Stimulated activated CD8-positive, alpha-beta memory T cell treated with anti-CD3 and anti-CD28 coated beads, Interleukin-12 subunit alpha, Interleukin-12 subunit beta, amount 100 ng/mL, for 4 hours (primary cell): Measurements from ENCODE around the gene WNT1.

Experiments
- DNase-seq: peaks from one replicate; pipeline ENCODE4 v3.0.0-alpha.2; 2020; ENCODE audit warnings: low read depth

WNT1 gene

DNA sequence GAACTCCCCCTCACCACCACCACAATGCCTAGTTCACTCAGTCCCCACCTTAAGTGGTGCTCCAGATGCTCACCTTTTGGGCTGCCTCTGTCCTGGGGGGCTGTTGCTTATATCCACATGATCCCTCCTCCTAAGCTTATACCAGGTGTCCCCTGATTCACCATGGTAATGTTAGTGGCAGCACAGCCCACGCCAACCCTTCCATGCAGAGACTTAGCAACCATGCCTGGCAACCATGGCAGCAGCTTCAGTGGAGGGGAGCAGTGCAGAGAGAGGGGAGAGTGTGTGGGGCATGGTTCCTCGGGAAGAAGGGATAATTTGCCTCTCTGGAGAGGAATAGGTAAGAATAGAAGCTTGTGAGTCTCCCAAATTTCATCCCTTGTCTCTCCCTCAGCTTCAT lies 22.2 kb downstream of the WNT1 start:
- no peak for DNase-seq

DNA sequence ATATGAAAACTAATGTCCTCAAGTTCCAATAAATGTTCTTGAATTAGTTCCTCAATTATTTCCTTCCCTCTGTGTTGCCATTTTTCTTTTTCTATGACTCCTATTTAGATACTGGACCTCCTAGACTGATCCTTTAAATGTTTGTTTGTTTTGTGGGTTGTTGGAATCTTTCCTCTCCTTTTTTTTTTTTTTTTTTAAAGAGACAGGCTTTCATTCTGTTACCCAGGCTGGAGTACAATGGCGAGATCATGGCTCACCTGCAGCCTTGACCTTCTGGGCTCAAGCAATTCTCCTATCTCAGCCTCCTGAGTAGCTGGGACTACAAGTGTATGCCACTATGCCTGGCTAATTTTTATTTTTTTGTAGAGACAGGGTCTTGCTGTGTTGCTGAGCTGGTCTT lies 30.8 kb downstream of the WNT1 start:
- no peak for DNase-seq

DNA sequence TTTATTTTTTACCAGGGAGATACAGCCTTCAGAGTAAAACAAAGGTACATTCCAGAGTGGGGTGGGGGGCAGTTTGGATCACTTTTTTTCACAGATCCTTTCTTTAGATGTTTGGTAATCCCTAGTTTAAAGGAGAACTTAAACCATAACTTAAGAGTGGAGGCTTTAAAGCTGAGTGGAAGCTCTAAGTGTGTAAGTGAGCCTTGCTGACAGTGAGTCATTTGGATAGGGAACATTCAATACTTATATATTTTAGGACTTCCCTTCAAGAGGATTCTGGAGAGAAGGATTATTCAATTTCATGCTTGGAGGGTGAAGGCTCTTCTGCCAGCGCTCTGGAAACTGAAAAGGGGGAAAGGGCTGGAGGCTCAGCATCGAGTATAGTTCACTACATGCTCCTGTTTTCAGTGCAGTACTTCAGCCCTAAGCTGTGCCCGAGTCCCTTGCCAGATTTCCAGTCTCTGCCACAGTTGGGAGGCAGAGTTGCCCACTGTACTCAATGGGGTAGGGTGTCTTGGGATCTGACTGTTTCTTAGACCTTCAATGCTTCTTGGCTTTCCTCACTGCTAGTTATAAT lies 32.1 kb downstream of the WNT1 start:
- no peak for DNase-seq

DNA sequence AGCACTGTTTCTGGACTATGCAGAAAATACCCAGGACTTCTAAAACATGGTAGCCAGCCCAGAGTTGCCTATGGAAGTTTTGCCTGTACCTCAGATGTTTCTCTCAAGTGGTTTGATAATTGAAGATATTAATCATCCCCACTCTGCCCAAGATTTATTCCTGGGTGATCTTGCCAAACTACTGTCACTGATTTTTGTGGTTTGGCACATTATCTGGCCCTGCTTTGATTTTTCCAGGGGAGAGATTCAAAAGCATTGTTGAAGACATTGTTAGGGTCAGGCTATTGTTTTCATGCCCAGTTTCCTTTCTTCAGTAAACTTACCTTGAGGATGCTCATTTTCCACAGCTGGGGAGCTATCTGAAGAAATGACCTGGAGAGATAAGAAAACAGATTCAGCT lies 34.6 kb downstream of the WNT1 start:
- no peak for DNase-seq

DNA sequence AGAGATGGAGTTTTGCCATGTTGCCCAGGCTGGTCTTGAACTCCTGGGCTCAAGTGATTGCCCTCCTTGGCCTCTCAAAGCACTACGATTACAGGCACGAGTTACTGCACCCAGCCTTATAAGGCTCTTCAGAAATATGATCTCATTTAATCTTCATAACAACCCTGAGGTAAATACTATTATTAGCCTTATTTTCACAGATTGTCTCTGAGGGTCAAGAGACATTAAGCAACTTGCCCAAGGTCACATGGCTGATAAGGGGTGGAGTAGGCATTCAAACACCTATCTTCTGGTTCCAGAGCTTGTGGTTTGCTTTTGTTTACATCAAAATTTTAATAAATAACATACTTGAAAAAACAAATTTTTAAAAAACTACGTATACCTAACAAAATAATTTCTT lies 35.3 kb downstream of the WNT1 start:
- DNase-seq = no peak

DNA sequence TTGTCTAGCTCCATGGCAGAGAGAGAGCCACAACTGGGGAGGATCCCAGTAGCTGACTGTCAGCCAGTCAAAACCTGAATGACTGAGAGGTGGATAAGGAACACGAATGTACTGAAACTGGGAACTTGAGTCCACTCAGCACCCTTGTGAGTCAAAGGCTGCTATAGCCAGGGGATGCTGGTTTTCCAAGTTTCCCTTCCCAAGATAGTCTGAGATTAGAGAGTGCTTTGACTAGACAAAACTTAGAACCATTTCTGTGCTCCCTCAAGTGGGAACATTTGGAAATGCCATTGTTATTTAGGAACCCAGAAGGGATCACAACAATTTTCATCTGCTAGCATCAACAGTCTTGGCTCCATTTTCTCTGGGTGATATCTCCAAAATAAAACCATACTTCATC lies 36.4 kb downstream of the WNT1 start:
- DNase-seq = no peak

DNA sequence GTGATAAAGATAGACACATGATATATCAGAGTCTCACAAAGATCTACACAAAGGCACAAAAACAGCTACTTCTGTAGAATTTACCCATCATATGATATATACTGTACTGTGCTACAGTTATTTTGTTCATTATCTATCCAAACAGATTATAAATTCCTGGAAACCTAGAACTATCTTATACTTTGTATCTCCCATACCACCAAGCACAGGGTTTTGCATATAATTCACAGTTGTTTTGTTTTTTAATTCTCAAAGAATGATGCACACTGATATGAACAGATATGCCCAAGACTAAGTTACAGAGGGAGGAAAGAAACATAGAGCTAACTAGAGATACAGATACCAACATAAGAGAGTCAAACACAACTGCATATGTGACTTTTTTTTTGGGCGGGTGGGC lies 37.1 kb downstream of the WNT1 start:
- DNase-seq = no peak

DNA sequence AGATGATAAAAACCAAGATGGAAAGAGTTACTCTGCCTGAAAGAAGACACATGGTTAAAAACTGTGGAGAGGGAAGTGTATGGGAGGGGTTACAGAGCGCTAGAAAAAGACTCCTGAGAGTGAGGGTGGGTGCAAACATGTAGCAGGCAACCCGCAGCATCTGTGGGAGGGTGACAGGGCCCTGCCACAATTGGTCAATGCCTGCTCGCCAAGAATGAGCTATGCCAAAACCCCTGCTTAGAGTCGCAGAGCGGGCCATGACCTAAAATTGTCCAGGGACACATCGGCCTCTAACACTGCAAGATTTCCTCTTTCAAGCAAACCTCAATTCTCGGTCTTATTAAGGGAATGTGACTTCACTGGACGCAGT lies 39.8 kb downstream of the WNT1 start:
- DNase-seq = no peak

DNA sequence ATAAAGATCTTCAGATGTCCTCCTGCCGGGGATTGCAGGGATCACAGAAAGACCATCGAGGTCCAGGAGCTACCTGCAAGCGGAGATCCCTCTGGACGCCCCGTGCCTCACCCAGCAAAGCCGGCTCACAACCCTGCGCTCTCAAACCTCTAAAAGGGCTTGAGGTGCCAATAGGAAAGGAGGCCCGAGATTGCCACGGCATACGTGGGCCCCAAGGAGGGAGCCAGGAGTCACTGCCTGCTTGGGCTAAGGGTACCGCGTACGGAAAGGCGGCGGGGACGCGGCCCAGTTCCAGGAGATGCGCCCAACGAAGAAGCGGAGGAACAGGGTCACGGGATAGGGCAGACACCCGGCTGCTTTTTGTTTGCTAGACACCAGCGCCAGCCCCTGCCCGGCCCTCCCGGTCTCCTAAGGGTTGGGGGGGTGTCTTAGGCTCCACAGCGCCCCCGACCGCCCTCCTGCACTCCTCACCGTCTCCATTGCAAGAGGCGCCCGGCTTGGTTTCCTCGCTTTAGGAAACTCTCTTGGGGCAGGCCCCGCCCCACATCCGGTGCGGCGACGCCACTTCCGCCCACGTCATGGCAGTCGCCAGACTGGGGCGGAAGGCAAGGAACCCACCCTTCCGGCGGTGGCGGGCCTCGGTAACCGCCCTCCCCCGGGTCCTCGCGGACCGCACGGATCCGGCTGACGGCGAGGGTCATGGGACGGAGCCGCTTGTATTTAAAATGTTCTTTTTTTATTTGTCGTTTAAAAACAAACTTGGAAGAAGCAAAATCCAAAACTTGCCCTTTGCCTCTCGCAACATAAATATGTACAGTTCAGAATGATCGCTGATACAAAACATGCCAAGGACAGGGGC lies 40.4 kb downstream of the WNT1 start, which contains the start of gene PRKAG1:
PRKAG1 (minus strand) TSS at position 516 of the 859 bp plus-strand sequence; CDS start at position 480, 36 bp downstream.
- DNase-seq = peak; percentile 93

DNA sequence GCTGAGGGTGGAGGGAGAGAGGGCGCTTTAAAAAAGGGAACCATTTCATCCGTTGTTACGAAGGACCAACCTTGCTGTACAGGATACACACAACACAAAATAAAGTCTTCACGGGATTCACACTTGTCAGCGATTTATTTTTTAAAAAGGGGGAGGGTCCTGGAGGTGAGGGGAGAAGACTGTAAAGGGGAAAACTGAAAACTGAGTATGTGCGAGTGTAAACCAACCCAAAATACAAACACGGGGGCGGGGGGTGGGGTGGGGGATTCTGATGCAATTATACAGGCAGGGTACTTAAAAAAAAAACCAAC lies 41.0 kb downstream of the WNT1 start:
- no peak for DNase-seq

DNA sequence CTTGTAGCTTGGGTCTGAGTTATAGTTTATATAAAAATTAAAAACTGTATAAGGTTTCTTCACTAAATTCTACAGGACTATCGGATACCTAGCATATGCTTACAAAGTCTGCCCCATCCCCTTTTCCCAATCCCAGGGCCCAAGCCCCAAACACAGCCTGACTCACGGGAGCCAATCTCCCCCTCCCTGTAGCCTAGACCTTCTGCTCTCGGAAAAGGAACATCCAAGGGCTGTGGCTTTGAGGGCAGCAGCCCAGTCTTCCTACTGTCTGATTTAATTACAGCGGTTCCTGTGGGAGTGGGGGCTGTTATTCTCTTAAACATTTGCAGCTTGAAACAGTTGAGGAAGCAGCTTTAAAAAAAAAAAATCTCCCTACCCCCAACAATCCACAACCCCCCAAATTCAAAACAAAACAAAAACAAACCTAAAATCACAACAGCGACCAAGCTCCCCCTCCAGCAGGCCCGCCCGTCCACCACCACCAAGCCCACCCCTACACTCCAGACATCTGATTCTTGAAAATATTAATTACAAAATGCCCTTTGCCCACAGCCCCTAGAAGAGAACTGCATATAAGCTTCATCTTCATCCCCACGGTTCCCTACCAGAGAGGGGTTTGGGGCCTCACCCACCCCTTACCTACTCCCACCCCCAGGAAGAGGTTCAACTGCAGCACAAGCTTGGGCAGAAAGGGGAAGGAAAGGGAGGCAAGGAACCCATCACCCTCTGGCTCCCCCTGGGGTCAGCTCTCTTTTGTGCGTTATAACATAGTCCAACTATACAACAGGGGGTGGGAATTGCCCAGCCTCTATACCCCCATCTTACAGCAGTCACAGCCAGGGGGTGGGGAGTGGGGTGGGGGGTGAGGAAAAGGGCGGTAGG lies 41.6 kb downstream of the WNT1 start:
- no peak for DNase-seq

DNA sequence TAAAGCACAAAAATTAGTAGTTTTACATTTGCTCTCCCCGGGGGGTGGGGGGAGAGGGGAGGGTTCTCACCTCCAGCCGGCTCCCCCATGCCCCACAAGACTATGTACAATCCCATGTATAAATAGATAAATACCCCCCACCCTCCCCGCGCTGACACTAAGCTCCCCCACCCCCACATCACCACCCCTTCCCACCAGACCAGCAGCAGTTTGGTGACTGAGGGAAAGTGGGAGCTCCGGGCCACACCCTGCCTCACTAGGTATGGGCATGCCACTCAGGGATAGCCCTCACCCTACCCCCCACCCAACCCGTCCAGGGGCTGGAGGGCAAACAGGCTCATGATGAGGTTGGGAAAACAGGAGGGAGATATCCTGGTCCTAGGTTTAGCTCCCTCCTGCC lies 42.3 kb downstream of the WNT1 start:
- DNase-seq = no peak

DNA sequence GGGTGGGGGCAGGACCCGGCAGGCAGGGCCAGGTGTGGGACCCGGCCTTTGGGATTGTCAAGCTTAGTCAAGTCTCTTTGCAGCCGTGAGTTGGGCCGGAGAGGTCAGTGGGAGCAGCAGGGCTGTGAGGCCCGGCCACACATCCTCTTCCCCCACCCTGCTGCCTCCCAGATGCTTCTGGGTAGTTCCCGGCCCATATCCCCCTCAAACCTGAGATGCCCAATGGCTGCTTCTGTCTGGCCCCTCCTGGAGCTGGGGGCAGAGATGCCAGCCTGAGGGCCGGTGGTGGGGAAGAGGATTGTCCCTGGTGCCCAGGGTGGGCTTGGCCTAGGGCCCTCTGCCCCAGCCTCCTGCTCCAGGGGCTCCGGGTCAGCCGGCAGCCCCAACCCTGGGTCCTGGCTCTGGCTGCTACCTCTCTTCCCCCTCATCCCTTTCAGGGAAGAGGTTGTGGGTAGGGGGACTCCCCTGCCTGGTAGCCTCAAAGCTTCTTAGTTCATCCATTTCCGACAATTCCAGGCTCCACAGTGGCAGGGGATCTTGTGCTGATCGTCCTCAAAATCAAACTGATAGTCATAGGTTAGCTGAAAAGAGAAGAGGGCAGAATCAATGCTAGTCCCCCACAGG lies 43.3 kb downstream of the WNT1 start:
- no peak for DNase-seq

DNA sequence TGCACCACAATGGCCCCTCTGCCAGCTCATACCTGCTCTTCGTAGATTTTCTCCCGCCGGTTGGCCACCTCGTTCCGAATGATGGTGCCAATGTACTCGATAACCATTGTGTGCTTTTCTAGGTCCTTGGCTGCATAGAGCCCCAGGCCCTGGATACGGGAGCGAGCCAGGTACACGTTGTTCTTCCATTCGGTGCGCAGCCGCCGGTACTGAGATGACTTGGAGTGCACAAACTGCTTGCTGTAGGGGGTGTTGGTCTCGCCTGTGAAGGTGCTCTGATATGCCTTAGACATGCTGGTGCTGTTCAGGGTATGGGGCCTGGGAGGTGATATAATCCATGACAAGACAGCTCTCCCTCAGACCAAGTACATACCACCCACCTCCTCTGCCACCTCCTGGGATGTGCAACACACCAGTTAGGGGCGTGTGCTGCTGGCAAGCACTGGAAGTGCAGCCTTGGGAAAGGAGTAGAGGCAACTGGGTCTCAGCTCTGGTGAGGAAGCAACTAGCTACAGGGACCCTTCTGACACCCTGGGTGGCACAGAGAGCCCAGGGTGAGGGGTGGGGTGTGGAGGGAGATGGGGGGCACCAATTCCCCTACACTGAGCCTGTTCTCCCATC lies 44.5 kb downstream of the WNT1 start:
- no peak for DNase-seq

DNA sequence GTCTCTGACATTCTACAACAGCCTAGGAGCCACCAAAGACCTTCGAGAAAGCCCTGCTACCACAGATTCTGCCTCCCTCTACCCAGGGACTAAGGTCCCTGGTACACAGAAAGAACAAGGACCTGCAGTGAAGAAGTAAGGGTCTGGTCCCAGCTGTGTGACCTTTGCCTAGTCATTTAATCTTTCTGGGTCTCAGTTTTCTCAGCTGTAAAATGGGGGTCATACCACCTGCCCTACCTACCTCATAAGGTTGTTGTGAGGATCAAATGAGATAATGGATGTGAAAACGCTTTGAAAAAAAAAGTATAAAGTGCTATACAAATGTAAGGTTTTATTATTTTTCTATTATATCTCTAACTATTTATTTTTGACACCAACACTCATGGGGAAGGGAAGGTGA lies 45.7 kb downstream of the WNT1 start:
- DNase-seq = no peak

DNA sequence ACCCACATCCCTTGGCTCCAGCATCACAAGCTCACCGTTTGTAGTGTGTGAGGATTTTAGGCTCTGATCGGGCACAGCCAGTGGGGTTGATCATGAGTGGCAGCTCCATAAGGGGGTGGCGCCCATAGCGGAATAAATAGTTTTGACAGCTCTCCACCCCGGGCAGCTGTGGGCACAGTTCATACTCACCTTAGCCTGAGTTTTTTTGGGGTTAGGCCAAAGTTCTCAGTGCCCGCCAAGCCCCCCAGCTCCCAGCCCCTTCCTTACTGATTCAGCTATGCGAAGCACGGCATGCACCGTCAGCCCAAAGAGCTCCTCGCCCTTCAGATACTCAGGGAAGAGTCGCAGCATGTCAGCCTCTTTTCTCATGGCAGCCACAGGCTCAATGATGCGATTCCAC lies 46.4 kb downstream of the WNT1 start:
- DNase-seq = no peak

DNA sequence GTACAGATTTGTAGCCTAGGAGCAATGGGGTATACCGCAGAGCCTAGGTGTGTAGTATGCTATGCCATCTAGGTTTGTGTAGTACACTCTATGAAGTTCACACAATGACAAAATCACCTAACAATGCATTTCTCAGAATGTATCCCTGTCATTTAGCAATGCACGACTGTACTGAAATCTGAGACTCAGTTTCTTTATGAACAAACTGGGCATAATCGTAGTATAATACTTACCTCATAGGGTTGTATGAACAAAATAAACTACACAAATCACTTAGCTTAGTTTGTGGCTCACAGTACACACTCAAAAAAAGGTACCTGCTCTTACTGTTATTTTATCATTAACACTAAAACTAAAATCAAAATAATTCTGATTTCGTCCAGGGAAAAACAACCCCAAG lies 47.3 kb downstream of the WNT1 start:
- no peak for DNase-seq

DNA sequence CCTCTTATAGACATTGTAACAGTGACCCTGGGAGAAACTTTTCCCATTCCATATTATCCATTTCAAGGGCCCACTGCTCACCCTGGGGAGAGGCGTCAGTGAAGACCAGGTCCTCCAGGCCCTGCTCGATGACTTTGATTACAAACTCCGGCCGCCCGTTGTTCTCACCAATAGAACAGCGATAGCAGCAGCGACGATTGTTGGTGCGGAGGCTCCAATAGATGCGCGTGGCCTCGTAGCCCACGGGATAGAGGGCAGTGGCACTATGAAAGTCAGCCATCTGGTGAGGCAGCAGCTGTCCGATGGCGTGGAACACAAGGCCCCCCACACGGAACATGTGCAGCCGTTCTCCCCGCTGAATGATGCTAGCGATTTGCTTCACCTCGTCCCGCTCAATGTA lies 48.0 kb downstream of the WNT1 start:
- DNase-seq = no peak

DNA sequence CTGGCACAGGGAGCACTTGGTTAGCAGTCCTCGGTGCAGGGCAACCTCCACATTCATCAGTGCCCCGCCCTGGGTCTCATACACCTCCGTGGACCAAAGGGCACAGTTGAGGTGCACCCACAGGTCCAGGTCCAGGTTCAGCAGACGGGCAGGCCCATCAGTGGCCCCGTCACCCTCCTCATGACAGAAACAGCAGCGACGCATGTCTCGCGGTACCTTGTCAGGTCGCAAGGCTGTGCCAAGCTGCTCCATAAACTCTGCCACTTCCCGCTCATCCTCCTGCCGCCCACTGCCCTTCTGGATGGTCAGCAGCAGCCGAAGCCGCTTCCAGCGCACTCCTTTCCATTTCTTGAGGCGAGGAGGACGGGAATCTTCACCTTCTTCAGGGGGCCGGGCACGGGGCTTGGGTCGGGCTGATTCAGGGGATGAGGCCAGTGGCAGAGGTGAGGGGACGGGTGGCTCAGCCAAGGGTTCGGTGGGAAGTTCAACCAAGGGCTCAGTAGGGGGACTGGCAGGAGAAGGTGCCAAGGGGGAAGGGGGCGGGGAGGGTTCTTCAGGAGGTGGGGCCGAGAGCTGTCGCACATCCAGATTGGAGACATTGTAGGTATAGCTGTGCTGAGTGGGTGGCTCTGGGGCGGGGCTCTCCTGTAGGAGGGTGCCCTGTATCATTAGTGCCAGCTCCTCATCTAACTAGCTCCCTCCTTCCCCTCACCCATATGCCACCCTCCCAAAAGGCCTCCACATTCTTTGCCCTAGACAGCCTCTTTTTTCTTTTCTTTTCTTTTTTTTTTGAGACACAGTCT lies 48.8 kb downstream of the WNT1 start:
- DNase-seq = no peak

DNA sequence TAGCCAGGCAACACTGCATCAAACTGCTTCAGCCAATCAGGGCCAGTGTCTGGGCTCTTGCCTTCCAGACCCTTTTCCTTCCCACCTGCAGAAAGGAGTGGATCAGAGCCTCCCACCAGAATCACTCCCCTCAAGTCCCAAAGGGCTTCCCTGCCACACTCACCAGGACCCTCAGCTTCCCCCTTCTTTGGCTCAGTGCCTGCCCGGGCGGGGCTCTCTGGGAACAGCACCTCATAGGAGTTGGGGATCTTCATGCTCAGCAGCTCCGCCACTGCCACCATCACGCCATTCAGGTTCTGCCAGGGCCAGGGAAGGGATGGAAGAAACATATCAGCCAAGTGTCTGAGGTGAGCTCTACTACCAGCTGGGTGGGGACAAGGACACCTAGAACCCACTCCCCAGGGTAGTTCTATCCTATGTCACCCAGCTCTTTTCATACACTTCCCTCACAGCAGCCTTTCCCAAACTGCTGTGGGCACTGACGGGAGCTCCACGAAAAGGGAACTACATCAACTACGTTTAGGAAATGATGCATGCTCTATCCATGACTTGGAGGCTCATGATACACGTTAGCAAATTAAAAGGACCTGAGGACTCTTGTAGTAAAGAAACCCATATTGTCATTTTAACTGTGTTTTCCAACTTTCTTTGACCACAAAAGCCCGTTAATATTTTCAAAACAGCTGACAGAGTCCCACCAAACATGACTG lies 49.9 kb downstream of the WNT1 start:
- DNase-seq = no peak
